Liver (tissue), 2 donors: ENCODE data around the gene RANBP17.

Source experiments
- CTCF ChIP-seq: fragments of 150-350 bp; IDR thresholded peaks from 2 replicates; pipeline ENCODE4 v1.5.1; 2017; ENCODE audit warnings: improper control_type of control experiment, low read depth, low read length; ENCODE audit not compliant: missing input control
- FOXA1 ChIP-seq: IDR thresholded peaks from 2 replicates; pipeline ENCODE4 v1.6.1; 2016; ENCODE audit warnings: antibody characterized with exemption
- TF ChIP-seq, protein P1 (sequence below): IDR thresholded peaks from 2 replicates; pipeline ENCODE4 v1.6.1; 2016; ENCODE audit warnings: antibody characterized with exemption, mild to moderate bottlenecking
- donor health status: healthy.

- TF ChIP-seq, protein P1, sequence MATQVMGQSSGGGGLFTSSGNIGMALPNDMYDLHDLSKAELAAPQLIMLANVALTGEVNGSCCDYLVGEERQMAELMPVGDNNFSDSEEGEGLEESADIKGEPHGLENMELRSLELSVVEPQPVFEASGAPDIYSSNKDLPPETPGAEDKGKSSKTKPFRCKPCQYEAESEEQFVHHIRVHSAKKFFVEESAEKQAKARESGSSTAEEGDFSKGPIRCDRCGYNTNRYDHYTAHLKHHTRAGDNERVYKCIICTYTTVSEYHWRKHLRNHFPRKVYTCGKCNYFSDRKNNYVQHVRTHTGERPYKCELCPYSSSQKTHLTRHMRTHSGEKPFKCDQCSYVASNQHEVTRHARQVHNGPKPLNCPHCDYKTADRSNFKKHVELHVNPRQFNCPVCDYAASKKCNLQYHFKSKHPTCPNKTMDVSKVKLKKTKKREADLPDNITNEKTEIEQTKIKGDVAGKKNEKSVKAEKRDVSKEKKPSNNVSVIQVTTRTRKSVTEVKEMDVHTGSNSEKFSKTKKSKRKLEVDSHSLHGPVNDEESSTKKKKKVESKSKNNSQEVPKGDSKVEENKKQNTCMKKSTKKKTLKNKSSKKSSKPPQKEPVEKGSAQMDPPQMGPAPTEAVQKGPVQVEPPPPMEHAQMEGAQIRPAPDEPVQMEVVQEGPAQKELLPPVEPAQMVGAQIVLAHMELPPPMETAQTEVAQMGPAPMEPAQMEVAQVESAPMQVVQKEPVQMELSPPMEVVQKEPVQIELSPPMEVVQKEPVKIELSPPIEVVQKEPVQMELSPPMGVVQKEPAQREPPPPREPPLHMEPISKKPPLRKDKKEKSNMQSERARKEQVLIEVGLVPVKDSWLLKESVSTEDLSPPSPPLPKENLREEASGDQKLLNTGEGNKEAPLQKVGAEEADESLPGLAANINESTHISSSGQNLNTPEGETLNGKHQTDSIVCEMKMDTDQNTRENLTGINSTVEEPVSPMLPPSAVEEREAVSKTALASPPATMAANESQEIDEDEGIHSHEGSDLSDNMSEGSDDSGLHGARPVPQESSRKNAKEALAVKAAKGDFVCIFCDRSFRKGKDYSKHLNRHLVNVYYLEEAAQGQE: no peak
- TF ChIP-seq CTCF: no peak
- TF ChIP-seq FOXA1: no peak
Observed at GRCh38 chr5:170913573-170913972, 51.8 kb downstream of the RANBP17 start.
